ENCODE measurements around the gene CASP9.
"Not testable (repeated sequence)": the region's sequence is repeated elsewhere in the genome, so short reads cannot be mapped to it uniquely, and the experiment has no call there.

CASP9 gene

DNA sequence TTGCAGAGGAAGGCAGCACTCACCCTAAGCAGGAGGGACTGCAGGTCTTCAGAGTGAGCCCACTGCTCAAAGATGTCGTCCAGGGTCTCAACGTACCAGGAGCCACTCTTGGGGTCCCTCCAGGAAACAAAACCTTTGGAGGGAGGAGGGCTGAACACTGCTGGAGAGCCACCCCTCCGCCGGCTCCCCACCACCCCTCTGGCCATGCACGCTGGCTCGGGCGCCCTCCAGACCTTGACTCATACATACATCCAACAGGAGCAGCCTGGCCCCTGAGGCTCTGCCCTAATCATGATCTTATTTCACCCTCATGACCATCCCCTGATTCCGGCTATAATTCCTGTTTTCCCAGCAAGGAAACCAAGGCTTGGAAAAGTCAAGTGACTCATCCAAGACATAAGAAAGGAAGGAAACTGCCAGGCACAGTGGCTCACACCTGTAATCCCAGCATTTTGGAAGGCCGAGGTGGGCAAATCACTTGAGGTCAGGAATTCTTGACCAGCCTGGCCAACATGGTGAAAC, 30.1 kb downstream of the CASP9 start:
- DNase-seq: no peak

DNA sequence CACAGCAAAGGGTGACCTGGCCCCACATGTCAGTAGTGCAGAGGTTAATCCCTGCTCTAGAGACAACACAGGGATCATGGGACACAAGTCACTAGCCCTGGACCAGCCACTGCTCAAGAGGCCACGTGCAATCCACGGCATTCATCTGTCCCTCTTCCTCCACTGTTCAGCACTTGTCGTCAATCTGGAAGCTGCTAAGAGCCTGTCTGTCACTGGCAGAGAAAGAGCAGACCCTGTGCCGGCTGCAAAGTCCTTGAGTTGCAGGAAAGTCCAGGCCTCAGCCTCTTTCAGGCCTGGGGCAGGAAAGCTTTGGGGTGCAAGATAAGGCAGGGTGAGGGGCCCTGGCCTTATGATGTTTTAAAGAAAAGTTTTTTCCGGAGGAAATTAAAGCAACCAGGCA, 31.4 kb downstream of the CASP9 start:
- no peak for DNase-seq

DNA sequence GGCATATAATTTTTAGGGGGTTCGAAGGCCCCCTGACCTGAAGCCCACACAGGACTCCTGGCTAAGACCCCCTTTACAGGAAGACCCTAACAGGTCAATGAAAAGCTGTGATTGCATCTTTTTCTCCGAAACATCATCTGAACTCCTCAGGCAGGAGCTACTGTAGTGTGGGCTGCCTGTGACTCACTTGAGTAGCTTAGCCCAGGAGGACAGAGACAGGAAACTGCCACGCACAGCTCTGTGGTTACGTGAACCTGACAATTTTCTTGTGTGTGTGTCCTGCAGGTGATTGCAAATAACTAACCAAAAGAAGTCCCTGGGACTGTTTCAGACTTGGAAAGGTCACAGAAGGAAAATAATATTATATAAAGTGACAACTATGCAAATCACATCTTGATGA, 33.0 kb downstream of the CASP9 start:
- DNase-seq: not testable (repeated sequence)

DNA sequence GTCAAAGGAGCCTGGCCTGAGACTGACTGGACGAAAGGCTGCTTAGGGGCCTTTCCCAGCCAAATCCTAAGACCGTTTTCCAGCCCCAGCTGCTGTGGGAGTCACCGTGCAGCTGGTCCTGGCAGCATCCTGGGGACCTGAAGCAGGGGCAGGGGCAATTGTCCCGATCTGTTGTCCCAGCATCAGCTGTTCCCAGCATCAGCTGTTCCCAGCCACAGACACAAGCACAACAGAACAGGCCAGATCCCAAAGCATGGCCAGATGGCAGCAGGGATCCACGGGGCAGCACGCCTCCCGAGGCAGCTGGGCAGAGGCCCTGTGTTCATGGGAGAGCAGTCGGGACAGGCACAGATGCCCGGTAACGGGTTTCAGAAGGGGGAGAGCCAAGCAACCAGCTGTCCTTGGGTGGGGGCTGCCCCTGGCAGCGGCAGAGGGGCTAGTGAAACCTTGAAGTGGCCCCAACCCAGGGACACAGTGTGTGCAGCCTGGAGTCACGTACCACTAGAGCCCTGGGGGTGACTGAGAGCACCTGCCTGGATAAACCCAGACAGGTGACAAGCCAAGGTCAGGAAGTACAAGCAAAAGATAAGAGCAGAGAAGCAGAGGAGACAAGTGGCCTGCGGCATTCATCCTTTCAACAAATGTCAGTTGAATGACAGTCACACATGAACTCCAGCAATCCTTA, 34.8 kb downstream of the CASP9 start:
- DNase-seq: no peak

- DNase-seq: no peak
Observed at GRCh38 chr1:15488371-15488770, 35.6 kb downstream of the CASP9 start.

GRCh38 chr1:15486844-15487610, 37.0 kb downstream of the CASP9 start:
- DNase-seq: not testable (repeated sequence)

- no peak for DNase-seq
Observed at GRCh38 chr1:15485636-15486035, 38.4 kb downstream of the CASP9 start.

DNA sequence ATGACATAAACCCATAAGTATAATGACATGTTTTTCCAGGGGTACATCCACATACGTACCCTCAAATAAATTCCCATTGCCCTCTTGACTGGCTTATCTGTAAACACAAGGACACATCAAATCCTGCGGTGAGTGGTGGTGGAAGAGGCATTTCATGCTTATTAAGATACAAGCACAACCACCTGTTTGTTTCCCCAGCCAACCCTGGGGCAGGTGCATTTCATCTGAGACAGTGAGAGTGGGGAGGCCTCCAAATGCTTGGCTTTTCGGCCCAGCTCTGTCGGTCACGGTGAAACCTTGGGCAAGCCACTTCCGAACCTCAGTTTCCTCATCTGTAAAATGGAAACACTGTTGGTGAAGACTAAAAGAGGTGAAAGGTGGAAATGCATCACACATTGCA, 39.6 kb downstream of the CASP9 start:
- not testable (repeated sequence) for DNase-seq

GRCh38 chr1:15483971-15484370, 40.0 kb downstream of the CASP9 start:
- DNase-seq: no peak

DNA sequence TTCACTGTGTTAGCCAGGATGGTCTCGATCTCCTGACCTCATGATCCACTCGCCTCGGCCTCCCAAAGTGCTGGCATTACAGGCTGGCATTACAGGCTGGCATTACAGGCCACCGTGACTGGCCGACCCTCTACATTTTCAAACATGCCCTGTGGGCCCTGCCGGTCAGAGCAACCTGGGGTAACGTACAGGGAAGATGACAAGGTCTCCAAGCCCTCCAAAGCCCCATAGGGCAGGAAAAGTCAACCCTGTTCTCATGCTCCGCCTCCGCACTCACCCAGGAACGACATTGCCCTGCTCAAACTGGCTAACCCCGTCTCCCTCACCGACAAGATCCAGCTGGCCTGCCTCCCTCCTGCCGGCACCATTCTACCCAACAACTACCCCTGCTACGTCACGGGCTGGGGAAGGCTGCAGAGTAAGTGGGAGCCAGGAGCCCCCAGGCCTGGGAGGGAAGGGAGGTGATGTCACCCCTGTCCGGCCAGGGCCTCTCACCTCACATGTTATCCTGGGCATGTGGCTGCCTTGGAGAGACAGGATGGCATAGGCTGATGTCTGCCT, 41.0 kb downstream of the CASP9 start:
- not testable (repeated sequence) for DNase-seq

GRCh38 chr1:15482455-15482854, 41.6 kb downstream of the CASP9 start:
- not testable (repeated sequence) for DNase-seq

DNA sequence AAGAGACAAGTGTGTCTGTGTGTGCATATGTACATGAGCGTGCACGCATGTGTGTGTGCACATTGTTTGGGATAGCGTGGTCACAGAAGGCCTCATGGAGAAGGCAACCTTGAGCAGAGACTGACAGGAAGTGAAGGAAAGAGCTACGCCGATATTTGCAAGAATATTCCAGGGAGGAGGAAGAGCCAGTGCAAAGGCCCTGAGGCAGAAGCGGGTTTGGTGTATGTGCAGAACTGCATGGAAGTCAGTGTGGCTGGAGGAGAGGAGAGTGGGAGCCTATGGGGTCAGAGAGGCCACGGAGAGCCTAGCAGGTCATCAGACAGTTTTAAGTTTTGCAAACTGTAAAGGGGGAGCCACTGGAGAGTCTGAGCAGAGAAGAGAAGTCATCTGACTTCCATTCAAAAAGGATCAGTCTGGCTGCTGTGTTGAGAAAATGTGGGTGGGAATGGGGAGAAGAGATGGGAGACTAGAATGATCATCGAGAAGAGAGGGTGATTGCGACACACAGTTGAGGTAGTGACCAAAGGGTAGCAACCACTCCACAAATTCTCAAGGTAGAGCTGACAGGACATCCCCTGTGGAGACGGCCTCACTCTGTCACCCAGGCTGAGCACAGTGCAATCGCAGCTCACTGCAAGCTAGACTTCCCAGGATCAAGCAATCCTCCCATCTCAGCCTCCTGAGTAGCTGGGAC, 44.2 kb downstream of the CASP9 start:
- DNase-seq: no peak

DNA sequence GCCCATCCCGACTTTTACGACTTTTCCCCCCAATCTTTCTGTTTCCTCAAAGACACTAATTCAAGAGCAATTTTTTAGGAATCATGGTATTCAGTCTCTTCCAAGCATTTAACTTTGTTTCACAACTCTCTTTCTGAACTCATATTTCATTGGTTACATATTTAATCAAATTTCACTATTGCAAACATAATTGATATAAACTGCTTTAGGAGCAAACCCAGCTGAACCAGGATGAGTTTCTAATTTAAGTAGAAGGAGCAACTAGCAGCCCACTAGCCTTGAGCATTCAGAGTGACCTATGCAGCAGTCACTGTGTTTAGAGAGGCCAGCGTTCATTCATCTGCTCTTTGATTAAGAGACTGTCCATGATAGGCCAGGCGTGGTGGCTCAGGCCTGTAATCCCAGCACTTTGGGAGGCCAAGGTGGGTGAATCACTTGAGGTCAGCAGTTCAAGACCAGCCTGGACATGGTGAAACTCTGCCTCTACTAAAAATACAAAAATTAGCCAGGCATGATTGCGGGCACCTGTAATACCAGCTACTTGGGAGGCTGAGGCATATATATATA, 46.3 kb downstream of the CASP9 start:
- DNase-seq: no peak

GRCh38 chr1:15476927-15477326, 47.1 kb downstream of the CASP9 start:
- no peak for DNase-seq

DNA sequence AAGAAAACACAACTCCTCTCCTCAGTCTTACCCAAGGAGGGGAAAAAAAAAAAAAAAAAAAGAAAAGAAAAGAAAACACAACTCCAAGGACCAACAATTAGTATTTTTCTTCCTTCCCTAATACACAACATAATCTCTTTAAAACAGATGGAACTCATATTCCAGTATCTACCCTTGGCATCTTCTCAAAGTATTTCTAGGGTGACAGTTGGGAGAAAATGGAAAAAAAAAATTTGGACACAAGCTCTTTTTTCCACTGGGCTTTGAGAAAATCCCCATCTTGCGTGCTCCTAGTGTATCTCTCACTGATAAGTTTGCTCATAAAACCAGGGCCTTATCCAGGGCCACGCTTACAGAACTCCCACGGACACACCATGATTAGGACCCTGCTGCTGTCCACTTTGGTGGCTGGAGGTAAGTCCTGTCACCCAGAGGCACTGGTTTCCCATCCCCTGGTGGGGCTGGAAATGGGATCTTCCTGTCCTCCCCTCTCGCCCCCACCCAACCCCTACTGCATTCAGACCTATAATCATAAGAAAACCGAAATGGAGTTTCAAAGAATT, 48.2 kb downstream of the CASP9 start, which contains the start of gene CELA2B:
Gene CELA2B, plus strand, starts transcription at position 353 of the 563 bp plus-strand sequence. Its CDS starts 22 bp downstream, at position 375.
- peak in 1 of 2 experiments; percentile 17 for DNase-seq

DNA sequence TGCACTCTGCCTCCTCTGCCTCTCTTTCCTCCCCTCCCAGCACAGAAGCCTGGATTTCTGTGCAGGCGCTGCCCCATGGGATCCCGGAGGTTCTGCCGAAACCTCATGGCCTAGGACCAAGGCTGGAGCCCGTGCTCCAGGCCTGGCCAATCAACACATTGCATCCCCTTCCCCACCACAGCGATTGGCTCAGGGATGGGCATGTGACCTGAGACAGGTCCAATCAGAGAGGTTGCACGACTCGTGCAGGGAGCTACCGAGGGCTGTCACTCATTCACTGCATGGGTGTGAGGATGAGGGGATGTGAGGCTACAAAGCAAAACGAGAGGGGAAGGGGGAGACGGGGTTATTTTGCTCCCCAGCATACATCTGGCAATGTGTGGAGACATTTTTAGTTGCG, 51.4 kb downstream of the CASP9 start:
- no peak for DNase-seq

GRCh38 chr1:15471723-15472122, 52.3 kb downstream of the CASP9 start:
- DNase-seq: not testable (repeated sequence)

DNA sequence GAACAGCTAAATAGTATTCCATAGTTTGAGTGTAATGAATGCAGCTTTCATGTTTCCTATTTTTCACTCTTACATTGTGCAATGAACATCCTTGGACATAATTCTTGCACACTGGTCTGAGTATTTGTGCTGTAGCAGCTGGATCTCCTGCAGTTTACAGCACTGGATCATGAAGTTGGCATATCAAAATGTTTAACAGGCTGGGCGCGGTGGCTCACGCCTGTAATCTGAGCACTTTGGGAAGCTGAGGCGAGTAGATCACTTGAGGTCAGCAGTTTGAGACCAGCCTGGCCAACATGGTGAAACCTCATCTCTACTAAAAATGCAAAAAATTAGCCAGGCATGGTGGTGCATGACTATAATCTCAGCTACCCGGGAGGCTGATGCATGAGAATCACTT, 52.9 kb downstream of the CASP9 start:
- DNase-seq: not testable (repeated sequence)

DNA sequence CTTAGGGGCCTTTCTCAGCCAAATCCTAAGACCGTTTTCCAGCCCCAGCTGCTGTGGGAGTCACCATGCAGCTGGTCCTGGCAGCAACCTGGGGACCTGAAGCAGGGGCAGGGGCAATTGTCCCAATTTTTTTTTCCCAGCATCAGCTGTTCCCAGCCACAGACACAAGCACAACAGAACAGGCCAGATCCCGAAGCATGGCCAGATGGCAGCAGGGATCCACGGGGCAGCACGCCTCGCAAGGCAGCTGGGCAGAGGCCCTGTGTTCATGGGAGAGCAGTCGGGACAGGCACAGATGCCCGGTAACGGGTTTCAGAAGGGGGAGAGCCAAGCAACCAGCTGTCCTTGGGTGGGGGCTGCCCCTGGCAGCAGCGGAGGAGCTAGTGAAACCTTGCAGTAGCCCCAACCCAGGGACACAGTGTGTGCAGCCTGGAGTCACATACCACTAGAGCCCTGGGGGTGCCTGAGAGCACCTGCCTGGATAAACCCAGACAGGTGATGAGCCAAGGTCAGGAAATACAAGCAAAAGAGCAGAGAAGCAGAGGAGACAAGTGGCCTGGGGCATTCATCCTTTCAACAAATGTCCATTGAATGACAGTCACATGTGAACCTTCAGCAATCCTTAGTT, 54.1 kb downstream of the CASP9 start:
- peak in 1 of 2 experiments; percentile 46 for DNase-seq

DNA sequence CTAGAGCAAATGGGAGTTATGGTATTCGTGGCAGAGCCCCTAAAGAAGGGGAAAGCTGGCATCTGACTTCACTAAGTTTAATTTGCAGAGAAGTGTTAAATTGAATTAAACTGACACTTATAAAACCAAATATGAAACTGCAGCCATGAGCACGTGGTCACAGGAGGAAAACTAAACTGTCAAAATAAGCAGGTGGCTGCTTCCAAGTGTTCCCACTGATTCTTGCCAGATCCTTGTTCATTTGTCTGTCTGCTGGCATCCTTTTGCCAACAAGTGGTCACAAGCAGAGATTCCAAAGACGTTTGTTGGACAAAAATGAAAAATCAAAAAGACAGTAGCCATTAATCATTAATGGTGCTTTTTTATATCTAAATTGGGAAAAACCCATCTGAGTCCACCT, 54.7 kb downstream of the CASP9 start:
- no peak for DNase-seq

DNA sequence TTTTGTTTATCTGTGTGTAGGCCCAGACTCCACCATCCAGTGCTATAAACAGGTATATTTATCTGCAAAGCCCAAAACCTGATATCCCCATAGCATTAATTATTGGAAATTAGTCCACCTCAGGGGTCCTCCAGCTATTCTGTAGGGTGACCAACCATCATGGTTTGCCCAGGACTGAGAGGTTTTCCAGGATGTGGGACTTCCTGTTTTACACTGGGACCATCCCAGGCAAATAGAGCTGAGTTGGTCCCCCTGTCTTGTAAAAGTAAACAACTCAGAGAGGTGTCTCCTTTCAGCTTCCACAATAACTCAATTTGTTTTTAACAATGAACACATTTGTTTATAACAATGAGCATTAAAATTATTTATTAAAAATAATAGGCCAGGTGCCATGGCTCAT, 55.9 kb downstream of the CASP9 start:
- DNase-seq: no peak

Data from cerebellar nuclear complex (tissue), 1 donor.